GM21390 (cell line): Measurements from ENCODE around the gene SLF2.

Experiments used
- ATAC-seq: cut with Tn5 transposase; IDR thresholded peaks from one replicate; pipeline ENCODE4 v1.9.1; 2021; ENCODE audit not compliant: unreplicated experiment

Gene SLF2

GRCh38 chr10:101012525-101013364 is 100.0 kb downstream of the SLF2 start:
- peak; percentile 89 for ATAC-seq

GRCh38 chr10:101013365-101013825 is 100.6 kb downstream of the SLF2 start:
- no peak for ATAC-seq

GRCh38 chr10:101014230-101014884 is 101.6 kb downstream of the SLF2 start:
- ATAC-seq, result no peak
